HG02798 (cell line): Measurements from ENCODE around the gene ZDHHC21.

Source experiments
- ATAC-seq: cut with Tn5 transposase; IDR thresholded peaks from one replicate; pipeline ENCODE4 v1.9.1; 2021; ENCODE audit warnings: mild to moderate bottlenecking; ENCODE audit not compliant: unreplicated experiment, poor library complexity

The ZDHHC21 gene

GRCh38 chr9:14693251-14693861 lies at the start of gene ZDHHC21:
Gene ZDHHC21 (minus strand): TSS chr9:14693432. CDS start chr9:14674340, 19,092 bp downstream.
- ATAC-seq: peak; percentile 89

- ATAC-seq: no peak
These were observed 48.1 kb upstream of the ZDHHC21 start for GRCh38 chr9:14741369-14741768.

- ATAC-seq: no peak
These were observed 39.9 kb upstream of the ZDHHC21 start for GRCh38 chr9:14733133-14733532.

GRCh38 chr9:14731294-14731981 lies 38.2 kb upstream of the ZDHHC21 start:
- ATAC-seq: no peak

GRCh38 chr9:14730461-14730898 lies 37.2 kb upstream of the ZDHHC21 start:
- ATAC-seq: no peak

- ATAC-seq: no peak
These were observed 30.1 kb upstream of the ZDHHC21 start for GRCh38 chr9:14723301-14723700.

- ATAC-seq: no peak
These were observed 29.3 kb upstream of the ZDHHC21 start, which contains the start of gene CER1 for GRCh38 chr9:14722391-14723035. Gene CER1 (minus strand): TSS chr9:14722733. CDS start chr9:14722672, 61 bp downstream.

- no peak for ATAC-seq
These were observed 26.1 kb upstream of the ZDHHC21 start for GRCh38 chr9:14719231-14719923.

- no peak for ATAC-seq
These were observed 21.9 kb upstream of the ZDHHC21 start for GRCh38 chr9:14715102-14715501.

- ATAC-seq: no peak
These were observed 20.0 kb upstream of the ZDHHC21 start for GRCh38 chr9:14713187-14713767.

- no peak for ATAC-seq
These were observed 17.6 kb upstream of the ZDHHC21 start for GRCh38 chr9:14710804-14711203.

- ATAC-seq: no peak
These were observed 13.4 kb upstream of the ZDHHC21 start for GRCh38 chr9:14706530-14707140.

GRCh38 chr9:14705079-14705478 lies 11.8 kb upstream of the ZDHHC21 start:
- no peak for ATAC-seq

GRCh38 chr9:14704281-14704680 lies 11.0 kb upstream of the ZDHHC21 start:
- ATAC-seq: no peak

- no peak for ATAC-seq
These were observed 9.0 kb upstream of the ZDHHC21 start for GRCh38 chr9:14702200-14702720.

- peak; percentile 35 for ATAC-seq
These were observed 572 bp downstream of the ZDHHC21 start for GRCh38 chr9:14692470-14693250.

GRCh38 chr9:14690948-14691730 lies 2.1 kb downstream of the ZDHHC21 start:
- no peak for ATAC-seq

- ATAC-seq: no peak
These were observed 6.1 kb downstream of the ZDHHC21 start for GRCh38 chr9:14687042-14687719.
